ENCODE results near the gene PSMD5. TPM values are rescaled to one million over a fixed set of nuclear protein-coding genes. Genes with fewer than 3 reads are reported as not detected.

The PSMD5 gene
- total RNA-seq, 4 donors from 2014 or later, result 30.7 to 47.7 (median 33.0) TPM

DNA sequence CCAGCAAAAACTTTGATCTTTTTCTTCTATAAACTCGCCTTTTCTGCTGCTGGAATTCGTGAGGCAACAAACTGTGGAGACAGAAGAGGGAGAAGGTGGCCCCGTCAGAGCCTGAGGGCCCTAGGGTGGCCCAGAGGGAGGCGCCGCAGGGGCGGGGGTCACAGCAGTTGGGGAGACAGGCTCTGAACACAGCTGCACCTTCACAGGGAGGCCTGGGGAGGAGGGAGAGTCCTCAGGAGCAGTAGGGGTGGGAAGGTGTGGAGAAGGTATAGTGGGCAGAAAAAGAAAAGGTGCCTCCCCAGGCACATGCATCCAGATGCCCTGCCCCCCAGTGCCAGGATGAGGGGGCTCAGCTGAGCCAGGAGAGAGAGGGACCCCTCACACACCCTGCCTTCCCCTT is 19.2 kb upstream of the PSMD5 start:
- Histone ChIP-seq H3K4me3 (no peak overlapping the region), H3K4me1 (peaks cover 10% of the 10 kb centered on the region), H3K36me3 (peaks cover 74% of the 10 kb centered on the region), H3K9me3 (no peaks in the 10 kb centered on the region), H3K27me3 (no peaks in the 10 kb centered on the region), H3K27ac (no peak overlapping the region)
- WGBS, result 92% methylated on average over 6 of the region's 6 CpGs
- no peak for DNase-seq (ENCODE audit: low spot score in 2 of 2)
- no peak for TF ChIP-seq CTCF (IDR thresholded peaks at IDR 0.05)
- TF ChIP-seq POLR2A (IDR thresholded peaks at IDR 0.05), result no peak
- no peak for TF ChIP-seq EP300 (IDR thresholded peaks at IDR 0.05)
- no peak for TF ChIP-seq POLR2AphosphoS5 (IDR thresholded peaks at IDR 0.05)

- 92% methylated on average over 11 of the region's 11 CpGs for WGBS
- Histone ChIP-seq H3K27ac (no peak overlapping the region), H3K27me3 (no peaks in the 10 kb centered on the region), H3K36me3 (peaks cover 60% of the 10 kb centered on the region), H3K4me1 (peaks cover 3% of the 10 kb centered on the region), H3K4me3 (no peak overlapping the region), H3K9me3 (no peaks in the 10 kb centered on the region)
- TF ChIP-seq POLR2AphosphoS5 (IDR thresholded peaks at IDR 0.05), result no peak
- TF ChIP-seq CTCF (IDR thresholded peaks at IDR 0.05), result no peak
- no peak for DNase-seq (ENCODE audit: low spot score in 2 of 2)
Observed at GRCh38 chr9:120860083-120860482, 17.4 kb upstream of the PSMD5 start.

GRCh38 chr9:120859361-120859760 is 16.6 kb upstream of the PSMD5 start:
- no peak for TF ChIP-seq CTCF (IDR thresholded peaks at IDR 0.05)
- Histone ChIP-seq H3K4me1 (peaks cover 3% of the 10 kb centered on the region), H3K36me3 (peaks cover 59% of the 10 kb centered on the region), H3K27ac (no peak overlapping the region), H3K9me3 (no peaks in the 10 kb centered on the region), H3K4me3 (no peak overlapping the region), H3K27me3 (no peaks in the 10 kb centered on the region)
- WGBS, result 73% methylated on average over 5 of the region's 6 CpGs
- no peak for DNase-seq (ENCODE audit: low spot score in 2 of 2)

DNA sequence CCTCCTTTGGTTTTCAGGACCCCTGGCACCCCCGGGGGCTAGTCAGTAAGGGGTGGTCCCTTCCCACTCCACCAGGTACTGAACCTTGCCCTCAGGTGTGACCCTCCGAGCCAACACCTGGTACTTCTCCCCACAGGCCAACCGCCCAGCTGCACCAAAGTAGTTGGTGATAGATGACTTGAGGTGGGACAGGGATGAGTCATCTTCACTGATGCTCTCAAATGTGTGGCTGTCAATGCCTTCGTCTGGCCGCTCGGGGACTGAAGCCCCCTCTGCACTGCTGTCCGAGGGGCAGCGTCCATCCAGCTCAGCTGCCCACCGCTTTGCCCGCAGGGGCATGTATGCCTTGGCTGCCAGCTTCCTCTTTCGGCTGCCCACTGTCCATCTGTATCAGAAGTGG is 15.2 kb upstream of the PSMD5 start:
- H3K4me1 ChIP-seq, result peaks cover 3% of the 10 kb centered on the region
- peaks cover 62% of the 10 kb centered on the region for H3K36me3 ChIP-seq
- no peak overlapping the region for H3K4me3 ChIP-seq
- 93% methylated on average over 11 of the region's 11 CpGs for WGBS
- no peak for TF ChIP-seq CTCF (IDR thresholded peaks at IDR 0.05)
- TF ChIP-seq POLR2A (IDR thresholded peaks at IDR 0.05), result no peak
- no peak for TF ChIP-seq EP300 (IDR thresholded peaks at IDR 0.05)
- TF ChIP-seq POLR2AphosphoS5 (IDR thresholded peaks at IDR 0.05), result no peak
- DNase-seq (ENCODE audit: low spot score in 2 of 2), result no peak
- H3K9me3 ChIP-seq, result no peaks in the 10 kb centered on the region
- H3K27me3 ChIP-seq, result no peaks in the 10 kb centered on the region
- H3K27ac ChIP-seq, result no peak overlapping the region

- no peaks in the 10 kb centered on the region for H3K9me3 ChIP-seq
- no peaks in the 10 kb centered on the region for H3K27me3 ChIP-seq
- TF ChIP-seq POLR2A (IDR thresholded peaks at IDR 0.05) (no peak), POLR2AphosphoS5 (IDR thresholded peaks at IDR 0.05) (no peak), EP300 (IDR thresholded peaks at IDR 0.05) (no peak), CTCF (IDR thresholded peaks at IDR 0.05) (no peak)
- H3K36me3 ChIP-seq, result peaks cover 60% of the 10 kb centered on the region
- 77% methylated on average over 7 of the region's 7 CpGs for whole genome bisulfite sequencing
- no peak overlapping the region for H3K27ac ChIP-seq
- H3K4me3 ChIP-seq, result no peak overlapping the region
- no peak for DNase-seq (ENCODE audit: low spot score in 2 of 2)
- peaks cover 3% of the 10 kb centered on the region for H3K4me1 ChIP-seq
Observed at GRCh38 chr9:120857481-120857880, 14.8 kb upstream of the PSMD5 start.

Data from suprapubic skin (tissue), 4 donors.